K562 (cell line): ENCODE results near the gene BMP2K. TPM values are rescaled to one million over a fixed set of nuclear protein-coding genes. Genes with fewer than 3 reads are reported as not detected.

Experiments used
- CREM ChIP-seq: IDR thresholded peaks from 2 replicates; pipeline ENCODE4 v1.6.1; 2014; ENCODE audit warnings: antibody characterized with exemption, low read depth
- CUX1 ChIP-seq: fragments of 200-800 bp; sonication (Bioruptor generic); IDR thresholded peaks from 2 replicates; pipeline ENCODE4 v1.6.1; 2016; ENCODE audit warnings: missing genetic modification characterization, missing compliant biosample characterization
- DACH1 ChIP-seq: fragments of 450-650 bp; IDR thresholded peaks from 2 replicates; pipeline ENCODE4 v1.6.1; 2018; ENCODE audit not compliant: partially characterized antibody
- DPF2 ChIP-seq: fragments of 450-650 bp; IDR thresholded peaks from 2 replicates; pipeline ENCODE4 v1.6.1; 2016
- FOSL1 ChIP-seq: fragments of 200-800 bp; sonication (Bioruptor generic); conservative IDR thresholded peaks from 2 replicates; pipeline ENCODE4 v1.6.1; 2016; ENCODE audit warnings: missing genetic modification characterization, missing compliant biosample characterization
- FOXA1 ChIP-seq: fragments of 450-650 bp; IDR thresholded peaks from 2 replicates; pipeline ENCODE4 v1.6.1; 2016; ENCODE audit warnings: mild to moderate bottlenecking, borderline replicate concordance
- FOXM1 ChIP-seq, 2 experiments: fragments of 450-650 bp in 1 of 2; sonication (generic) in 1 of 2; formaldehyde crosslinking in 1 of 2; IDR thresholded peaks; 2 replicates each; pipeline versions ENCODE4 v1.6.1 to v1.9.0; 2017 to 2022; ENCODE audit warnings: low read depth in 2 of 2, mild to moderate bottlenecking in 2 of 2, missing genetic modification reagents in 1 of 2, moderate library complexity in 1 of 2
- GABPB1 ChIP-seq: sonication (generic); formaldehyde crosslinking; IDR thresholded peaks from 2 replicates; pipeline ENCODE4 v1.8.0; 2022; ENCODE audit warnings: mild to moderate bottlenecking, missing genetic modification reagents
- GATAD2A ChIP-seq: fragments of 450-650 bp; IDR thresholded peaks from 2 replicates; pipeline ENCODE4 v1.6.1; 2017
- HMBOX1 ChIP-seq: sonication (generic); IDR thresholded peaks from 2 replicates; pipeline ENCODE4 v1.6.1; 2016
- ILK ChIP-seq: fragments of 450-650 bp; IDR thresholded peaks from 2 replicates; pipeline ENCODE4 v1.6.1; 2016; ENCODE audit warnings: missing genetic modification characterization, low read depth, mild to moderate bottlenecking, missing compliant biosample characterization, moderate library complexity, borderline replicate concordance
- IRF9 ChIP-seq: fragments of 450-650 bp; IDR thresholded peaks from 2 replicates; pipeline ENCODE4 v1.6.1; 2016; ENCODE audit warnings: missing biosample characterization, missing genetic modification characterization
- KHSRP ChIP-seq: fragments of 450-650 bp; IDR thresholded peaks from 2 replicates; pipeline ENCODE4 v1.6.1; 2017
- MTA3 ChIP-seq: fragments of 450-650 bp; formaldehyde crosslinking; IDR thresholded peaks from 2 replicates; pipeline ENCODE4 v1.6.1; 2017; ENCODE audit warnings: mild to moderate bottlenecking, borderline replicate concordance
- NCOR1 ChIP-seq: fragments of 450-650 bp; IDR thresholded peaks from 2 replicates; pipeline ENCODE4 v1.6.1; 2016; ENCODE audit warnings: mild to moderate bottlenecking, moderate library complexity
- POLR2H ChIP-seq: IDR thresholded peaks from 2 replicates; pipeline ENCODE4 v1.6.1; 2016; ENCODE audit warnings: missing genetic modification characterization, low read depth, mild to moderate bottlenecking, control low read depth, missing compliant biosample characterization, moderate library complexity
- SMARCA4 ChIP-seq: fragments of 450-650 bp; IDR thresholded peaks from 2 replicates; pipeline ENCODE4 v1.6.1; 2016
- SNRNP70 ChIP-seq: fragments of 200-400 bp; formaldehyde crosslinking; optimal IDR thresholded peaks from 2 replicates; pipeline ENCODE3; 2017; ENCODE audit warnings: low read depth, low read length
- TAF9B ChIP-seq: fragments of 450-650 bp; IDR thresholded peaks from 2 replicates; pipeline ENCODE4 v1.6.1; 2018; ENCODE audit warnings: mild to moderate bottlenecking; ENCODE audit not compliant: partially characterized antibody
- ZNF174 ChIP-seq: fragments of 250-450 bp; sonication (Bioruptor Pico); IDR thresholded peaks from 2 replicates; pipeline ENCODE4 v1.4.0; 2020; ENCODE audit warnings: mild to moderate bottlenecking
- ZNF316 ChIP-seq: fragments of 450-650 bp; IDR thresholded peaks from 2 replicates; pipeline ENCODE4 v1.6.1; 2016
- ZNF384 ChIP-seq: IDR thresholded peaks from 2 replicates; pipeline ENCODE4 v1.6.1; 2012; ENCODE audit warnings: low read depth, low read length, improper control_type of control experiment
- ZNF668 ChIP-seq: fragments of 250-450 bp; sonication (Bioruptor Pico); IDR thresholded peaks from 2 replicates; pipeline ENCODE4 v1.8.0; 2022; ENCODE audit warnings: mild to moderate bottlenecking, inconsistent platforms
- polyA plus RNA-seq, 8 experiments: library from polyadenylated mRNA; depleted of rRNA in 4 of 8; stranded (reverse) in 5 of 8; unstranded in 3 of 8; fragments of >200 nt; fragmentation: Nextera tagmentation in 2 of 8; fragmentation: Illumina TruSeq in 1 of 8; extraction: Ambion mirVana in 2 of 8; extraction: Trizol in 1 of 8; gene quantifications; 2 replicates each; pipeline versions ENCODE4 v1.2.1 to v1.2.3, GENCODE V29; 2011 to 2014; ENCODE audit warnings: inconsistent platforms in 1 of 8, missing spikeins in 1 of 8
- total RNA-seq, 7 experiments: library from RNA; depleted of rRNA in 6 of 7; stranded (reverse); fragments of >200 nt in 6 of 7; fragmentation: Illumina TruSeq in 2 of 7; extraction: Trizol in 2 of 7; gene quantifications; 2 replicates each; pipeline versions ENCODE4 v1.2.1 to v1.2.3, GENCODE V29; 2011 to 2021; ENCODE audit warnings: low replicate concordance in 1 of 7
- TF ChIP-seq, protein P1 (sequence below): fragments of 250-450 bp; sonication (Bioruptor Pico); IDR thresholded peaks from 2 replicates; pipeline ENCODE4 v1.6.1; 2021; ENCODE audit warnings: mild to moderate bottlenecking

BMP2K gene
- total and polyA plus RNA-seq, 9 of the 15 experiments (the other 6 are each of a cell fraction or from before 2014, with no cell fraction given) = 17.0 to 217 (median 104) TPM

DNA sequence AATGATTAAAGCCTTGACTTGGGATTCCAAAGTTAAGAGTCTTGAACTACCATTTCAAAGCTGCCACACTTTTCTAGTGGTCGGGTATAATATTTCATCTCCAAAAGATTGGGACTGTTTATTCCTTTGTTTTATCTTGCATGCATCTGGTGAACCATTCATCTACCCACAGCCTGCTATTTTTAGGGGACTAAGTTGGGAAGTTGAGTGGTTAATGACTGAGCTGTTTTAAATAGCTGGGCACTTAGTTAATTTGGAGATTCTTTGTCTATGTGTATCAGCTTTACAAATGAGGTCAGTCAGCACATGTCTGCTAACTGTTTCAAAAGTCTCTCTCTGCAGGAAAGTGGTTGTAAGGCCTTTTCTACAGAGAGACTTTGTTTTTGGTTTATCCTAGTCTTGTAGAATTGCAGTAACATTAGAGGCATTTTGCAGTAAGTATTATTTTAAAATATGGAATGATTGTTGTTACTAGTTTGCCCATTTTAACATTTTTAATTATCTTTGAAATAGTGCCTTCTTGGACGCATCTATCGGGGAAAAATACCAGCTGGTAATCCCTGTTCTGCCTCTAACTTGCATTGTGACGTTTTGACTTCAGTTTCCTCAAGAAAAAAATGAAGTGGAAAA is 8.2 kb downstream of the BMP2K start (continued):
- TF ChIP-seq FOSL1 (tag) (peak; percentile 41; the same call in 1 of the 2 replicates), FOXM1 (IDR thresholded peaks at IDR 0.05; ENCODE audit: low read depth) (peak; percentile 10; the same call in 1 of the 2 replicates), FOXM1 (CRISPR knock-in tag; IDR thresholded peaks at IDR 0.05; ENCODE audit: low read depth) (no peak), TAF9B (no peak), CUX1 (no peak), KHSRP (no peak), SMARCA4 (peak; percentile 48; the same call in 1 of the 2 replicates), ZNF174 (CRISPR knock-in tag) (no peak), GABPB1 (CRISPR knock-in tag) (no peak), DACH1 (peak; percentile 47), ILK (no peak), SNRNP70 (no peak), IRF9 (tag) (no peak), CREM (peak; percentile 18; the same call in 1 of the 2 replicates), NCOR1 (peak; percentile 54), ZNF384 (no peak), MTA3 (no peak), FOXA1 (no peak), ZNF316 (0 out of 2 replicates have a peak, but pooled peaks have one; percentile 14), DPF2 (peak; percentile 60), GATAD2A (0 out of 2 replicates have a peak, but pooled peaks have one; percentile 36), POLR2H (tag) (peak; percentile 50), ZNF668 (CRISPR knock-in tag) (no peak), HMBOX1 (peak; percentile 99)
- TF ChIP-seq, protein P1, sequence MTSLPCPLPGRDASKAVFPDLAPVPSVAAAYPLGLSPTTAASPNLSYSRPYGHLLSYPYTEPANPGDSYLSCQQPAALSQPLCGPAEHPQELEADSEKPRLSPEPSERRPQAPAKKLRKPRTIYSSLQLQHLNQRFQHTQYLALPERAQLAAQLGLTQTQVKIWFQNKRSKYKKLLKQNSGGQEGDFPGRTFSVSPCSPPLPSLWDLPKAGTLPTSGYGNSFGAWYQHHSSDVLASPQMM (CRISPR knock-in tag) = no peak
